Activated CD4-positive, alpha-beta T cell treated with anti-CD3 and anti-CD28 coated beads, Interleukin-2, Interleukin-6, amounts not matched to agents 100 ng/mL and 50 ng/mL, durations not matched to agents 16 hours and 8 hours (primary cell): ENCODE results near the gene G6PC1.
"Not testable (repeated sequence)": the region's sequence is repeated elsewhere in the genome, so short reads cannot be mapped to it uniquely, and the experiment has no call there.

Experiments used
- DNase-seq: peaks from one replicate; pipeline ENCODE4 v3.0.0-alpha.2; 2020

The G6PC1 gene

DNA sequence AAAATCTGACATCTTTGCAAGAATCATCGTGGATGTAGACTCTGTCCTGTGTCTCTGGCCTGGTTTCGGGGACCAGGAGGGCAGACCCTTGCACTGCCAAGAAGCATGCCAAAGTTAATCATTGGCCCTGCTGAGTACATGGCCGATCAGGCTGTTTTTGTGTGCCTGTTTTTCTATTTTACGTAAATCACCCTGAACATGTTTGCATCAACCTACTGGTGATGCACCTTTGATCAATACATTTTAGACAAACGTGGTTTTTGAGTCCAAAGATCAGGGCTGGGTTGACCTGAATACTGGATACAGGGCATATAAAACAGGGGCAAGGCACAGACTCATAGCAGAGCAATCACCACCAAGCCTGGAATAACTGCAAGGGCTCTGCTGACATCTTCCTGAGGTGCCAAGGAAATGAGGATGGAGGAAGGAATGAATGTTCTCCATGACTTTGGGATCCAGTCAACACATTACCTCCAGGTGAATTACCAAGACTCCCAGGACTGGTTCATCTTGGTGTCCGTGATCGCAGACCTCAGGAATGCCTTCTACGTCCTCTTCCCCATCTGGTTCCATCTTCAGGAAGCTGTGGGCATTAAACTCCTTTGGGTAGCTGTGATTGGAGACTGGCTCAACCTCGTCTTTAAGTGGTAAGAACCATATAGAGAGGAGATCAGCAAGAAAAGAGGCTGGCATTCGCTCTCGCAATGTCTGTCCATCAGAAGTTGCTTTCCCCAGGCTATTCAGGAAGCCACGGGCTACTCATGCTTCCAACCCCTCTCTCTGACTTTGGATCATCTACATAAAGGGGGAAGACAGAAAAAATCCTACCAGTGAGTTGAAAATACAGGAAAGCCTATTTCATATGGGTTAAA lies at the start of gene G6PC1:
Gene G6PC1, plus strand, starts transcription at position 340 of the 872 bp plus-strand sequence. Its CDS starts 78 bp downstream, at position 418.
- no peak for DNase-seq

DNA sequence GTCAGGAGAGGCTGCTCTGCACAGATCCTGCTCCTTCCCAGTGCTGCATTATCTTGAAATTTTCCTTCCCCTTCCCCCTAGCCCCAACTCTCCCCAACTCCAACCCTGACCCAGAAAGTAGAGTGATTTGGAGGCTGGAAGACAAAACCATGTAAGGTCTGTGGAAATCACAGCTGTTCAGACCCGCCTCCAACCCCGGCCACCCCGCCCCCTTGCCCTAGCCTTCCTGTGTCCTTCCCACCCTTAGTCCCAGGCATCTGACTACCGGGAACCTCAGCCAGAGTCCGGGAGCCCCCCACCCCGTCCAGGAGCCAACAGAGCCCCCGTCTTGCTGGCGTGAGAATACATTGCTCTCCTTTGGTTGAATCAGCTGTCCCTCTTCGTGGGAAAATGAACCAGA lies 49.6 kb upstream of the G6PC1 start, which contains the start of gene AOC3:
Gene AOC3, plus strand, starts transcription at position 246 of the 400 bp plus-strand sequence. Its CDS starts 145 bp downstream, at position 391.
- no peak for DNase-seq

DNA sequence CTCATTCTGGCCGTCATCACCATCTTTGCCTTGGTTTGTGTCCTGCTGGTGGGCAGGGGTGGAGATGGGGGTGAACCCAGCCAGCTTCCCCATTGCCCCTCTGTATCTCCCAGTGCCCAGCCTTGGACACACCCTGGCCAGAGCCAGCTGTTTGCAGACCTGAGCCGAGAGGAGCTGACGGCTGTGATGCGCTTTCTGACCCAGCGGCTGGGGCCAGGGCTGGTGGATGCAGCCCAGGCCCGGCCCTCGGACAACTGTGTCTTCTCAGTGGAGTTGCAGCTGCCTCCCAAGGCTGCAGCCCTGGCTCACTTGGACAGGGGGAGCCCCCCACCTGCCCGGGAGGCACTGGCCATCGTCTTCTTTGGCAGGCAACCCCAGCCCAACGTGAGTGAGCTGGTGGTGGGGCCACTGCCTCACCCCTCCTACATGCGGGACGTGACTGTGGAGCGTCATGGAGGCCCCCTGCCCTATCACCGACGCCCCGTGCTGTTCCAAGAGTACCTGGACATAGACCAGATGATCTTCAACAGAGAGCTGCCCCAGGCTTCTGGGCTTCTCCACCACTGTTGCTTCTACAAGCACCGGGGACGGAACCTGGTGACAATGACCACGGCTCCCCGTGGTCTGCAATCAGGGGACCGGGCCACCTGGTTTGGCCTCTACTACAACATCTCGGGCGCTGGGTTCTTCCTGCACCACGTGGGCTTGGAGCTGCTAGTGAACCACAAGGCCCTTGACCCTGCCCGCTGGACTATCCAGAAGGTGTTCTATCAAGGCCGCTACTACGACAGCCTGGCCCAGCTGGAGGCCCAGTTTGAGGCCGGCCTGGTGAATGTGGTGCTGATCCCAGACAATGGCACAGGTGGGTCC lies 49.0 kb upstream of the G6PC1 start:
- DNase-seq = not testable (repeated sequence)

DNA sequence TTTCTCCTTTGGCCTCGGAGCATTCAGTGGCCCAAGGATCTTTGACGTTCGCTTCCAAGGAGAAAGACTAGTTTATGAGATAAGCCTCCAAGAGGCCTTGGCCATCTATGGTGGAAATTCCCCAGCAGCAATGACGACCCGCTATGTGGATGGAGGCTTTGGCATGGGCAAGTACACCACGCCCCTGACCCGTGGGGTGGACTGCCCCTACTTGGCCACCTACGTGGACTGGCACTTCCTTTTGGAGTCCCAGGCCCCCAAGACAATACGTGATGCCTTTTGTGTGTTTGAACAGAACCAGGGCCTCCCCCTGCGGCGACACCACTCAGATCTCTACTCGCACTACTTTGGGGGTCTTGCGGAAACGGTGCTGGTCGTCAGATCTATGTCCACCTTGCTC lies 48.2 kb upstream of the G6PC1 start:
- DNase-seq = no peak

DNA sequence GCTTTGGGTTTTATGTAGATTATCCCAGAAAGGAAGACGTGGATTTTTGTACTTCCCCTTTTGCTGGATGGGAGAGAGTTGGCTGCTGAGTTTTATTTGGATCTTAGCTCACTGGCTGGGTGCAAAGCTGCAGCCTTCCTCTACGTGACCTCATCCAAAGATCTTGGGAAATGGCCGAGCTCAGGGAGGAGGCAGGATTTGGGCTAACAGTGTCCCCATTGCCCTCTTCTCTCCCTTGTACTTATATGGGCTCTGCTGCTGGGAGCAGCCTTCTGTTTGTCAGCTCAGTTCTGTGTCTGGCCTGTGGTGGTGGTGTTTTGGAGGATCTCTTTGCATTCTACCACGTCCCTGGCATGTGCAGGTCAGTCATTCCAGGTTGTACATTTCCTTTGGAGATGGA lies 47.6 kb upstream of the G6PC1 start:
- no peak for DNase-seq

DNA sequence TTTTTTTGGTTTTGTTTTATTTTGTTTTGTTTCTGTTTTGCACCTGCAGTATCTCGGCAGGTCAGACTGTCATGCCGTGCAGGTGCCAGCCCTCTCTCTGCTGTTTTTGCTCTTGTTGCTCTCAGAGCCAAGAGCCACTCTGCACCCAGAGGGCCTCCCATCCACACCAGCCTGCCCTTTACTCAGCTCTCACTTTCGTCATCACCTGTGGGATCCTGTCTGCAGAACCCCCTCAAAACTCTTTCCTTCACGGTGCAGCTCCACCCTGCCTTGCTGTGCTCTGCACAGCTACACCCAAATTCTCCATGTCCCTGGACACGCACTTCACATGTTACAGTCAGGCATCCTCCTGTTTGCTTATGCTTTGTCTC lies 47.0 kb upstream of the G6PC1 start:
- DNase-seq = no peak

DNA sequence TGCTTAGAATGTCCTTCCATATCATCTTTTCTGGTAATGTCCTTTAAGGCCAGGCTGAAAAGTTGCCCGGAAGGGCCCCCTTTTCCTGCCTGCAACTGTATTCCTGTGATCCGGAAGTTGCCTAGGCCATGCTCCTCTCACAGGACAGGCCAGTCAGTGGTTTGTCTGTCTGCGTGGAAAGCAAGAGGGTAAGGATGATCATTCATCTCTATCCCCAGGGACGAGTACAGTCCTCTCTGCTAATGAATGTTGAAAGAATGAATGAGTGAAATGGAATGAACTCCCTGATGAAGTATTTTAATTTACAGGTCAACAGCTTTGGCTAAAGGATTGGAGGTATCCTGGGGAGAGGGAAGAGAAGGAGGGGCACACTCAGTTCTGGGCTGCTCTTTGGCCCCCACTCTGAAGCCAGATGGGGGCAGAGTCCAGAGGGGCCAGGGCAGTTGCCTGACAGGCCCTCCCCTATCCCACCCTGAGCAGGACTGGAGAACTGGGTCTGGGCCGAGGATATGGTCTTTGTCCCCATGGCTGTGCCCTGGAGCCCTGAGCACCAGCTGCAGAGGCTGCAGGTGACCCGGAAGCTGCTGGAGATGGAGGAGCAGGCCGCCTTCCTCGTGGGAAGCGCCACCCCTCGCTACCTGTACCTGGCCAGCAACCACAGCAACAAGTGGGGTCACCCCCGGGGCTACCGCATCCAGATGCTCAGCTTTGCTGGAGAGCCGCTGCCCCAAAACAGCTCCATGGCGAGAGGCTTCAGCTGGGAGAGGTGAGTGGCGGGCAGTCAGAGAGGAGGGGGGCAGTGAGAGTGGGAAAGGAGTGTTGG lies 46.4 kb upstream of the G6PC1 start:
- DNase-seq = no peak

DNA sequence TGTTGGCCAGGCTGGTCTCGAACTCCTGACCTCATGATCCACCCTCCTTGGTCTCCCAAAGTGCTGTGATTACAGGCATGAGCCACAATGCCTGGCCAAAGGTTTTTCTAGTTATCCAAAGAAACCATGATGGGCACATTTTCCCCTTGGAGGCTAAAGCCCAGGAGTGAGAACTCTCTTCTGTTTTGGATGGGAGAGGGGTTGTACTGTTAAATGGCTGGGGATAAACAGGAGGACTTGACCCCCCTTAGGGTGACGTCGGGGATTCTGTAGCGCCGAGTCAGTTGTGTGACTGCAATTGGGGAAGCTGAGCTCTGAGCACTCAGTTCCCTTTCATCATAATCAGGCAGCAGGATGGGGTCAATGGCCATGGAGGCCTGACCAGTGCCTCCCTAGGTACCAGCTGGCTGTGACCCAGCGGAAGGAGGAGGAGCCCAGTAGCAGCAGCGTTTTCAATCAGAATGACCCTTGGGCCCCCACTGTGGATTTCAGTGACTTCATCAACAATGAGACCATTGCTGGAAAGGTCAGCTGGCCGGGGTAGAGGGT lies 45.5 kb upstream of the G6PC1 start:
- DNase-seq = no peak

DNA sequence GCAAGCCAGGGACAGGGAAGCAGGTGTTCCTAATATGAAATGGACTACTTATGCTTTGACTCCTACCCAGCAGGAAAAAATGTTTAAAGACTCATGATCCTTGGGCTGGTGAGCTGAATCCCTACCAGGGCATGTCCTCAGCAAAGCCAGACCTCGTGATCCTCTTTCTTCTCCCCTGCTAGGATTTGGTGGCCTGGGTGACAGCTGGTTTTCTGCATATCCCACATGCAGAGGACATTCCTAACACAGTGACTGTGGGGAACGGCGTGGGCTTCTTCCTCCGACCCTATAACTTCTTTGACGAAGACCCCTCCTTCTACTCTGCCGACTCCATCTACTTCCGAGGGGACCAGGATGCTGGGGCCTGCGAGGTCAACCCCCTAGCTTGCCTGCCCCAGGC lies 44.5 kb upstream of the G6PC1 start:
- not testable (repeated sequence) for DNase-seq

DNA sequence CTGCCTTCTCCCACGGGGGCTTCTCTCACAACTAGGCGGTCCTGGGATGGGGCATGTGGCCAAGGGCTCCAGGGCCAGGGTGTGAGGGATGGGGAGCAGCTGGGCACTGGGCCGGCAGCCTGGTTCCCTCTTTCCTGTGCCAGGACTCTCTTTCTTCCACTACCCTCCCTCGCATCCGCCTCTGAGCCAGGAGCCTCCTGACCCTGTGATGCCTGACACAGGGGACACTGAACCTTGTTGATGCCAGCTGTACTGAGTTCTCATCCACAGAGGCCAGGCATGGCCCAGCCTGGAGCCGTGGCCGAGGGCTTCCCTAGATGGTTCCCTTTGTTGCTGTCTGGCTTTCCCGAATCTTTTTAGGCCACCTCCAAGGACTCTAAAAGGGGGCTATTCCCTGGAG lies 44.1 kb upstream of the G6PC1 start:
- DNase-seq = not testable (repeated sequence)

DNA sequence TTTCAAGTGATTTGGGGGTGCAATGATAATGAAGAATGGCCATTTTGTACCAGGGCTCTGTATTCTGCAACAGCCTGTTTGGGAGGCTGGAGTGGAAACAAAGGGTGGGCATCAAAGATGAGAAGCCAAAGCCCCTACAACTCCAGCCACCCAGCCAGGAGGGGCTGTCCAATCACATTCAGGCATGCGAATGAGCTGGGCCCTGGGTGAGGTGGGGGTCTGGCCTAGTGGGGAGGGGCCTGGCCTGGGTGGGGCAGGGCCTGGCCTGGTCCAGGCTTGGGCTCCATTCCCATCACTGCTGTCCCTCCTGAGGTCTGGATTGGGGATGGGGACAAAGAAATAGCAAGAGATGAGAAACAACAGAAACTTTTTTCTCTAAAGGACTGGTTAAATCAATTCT lies 43.2 kb upstream of the G6PC1 start:
- no peak for DNase-seq

DNA sequence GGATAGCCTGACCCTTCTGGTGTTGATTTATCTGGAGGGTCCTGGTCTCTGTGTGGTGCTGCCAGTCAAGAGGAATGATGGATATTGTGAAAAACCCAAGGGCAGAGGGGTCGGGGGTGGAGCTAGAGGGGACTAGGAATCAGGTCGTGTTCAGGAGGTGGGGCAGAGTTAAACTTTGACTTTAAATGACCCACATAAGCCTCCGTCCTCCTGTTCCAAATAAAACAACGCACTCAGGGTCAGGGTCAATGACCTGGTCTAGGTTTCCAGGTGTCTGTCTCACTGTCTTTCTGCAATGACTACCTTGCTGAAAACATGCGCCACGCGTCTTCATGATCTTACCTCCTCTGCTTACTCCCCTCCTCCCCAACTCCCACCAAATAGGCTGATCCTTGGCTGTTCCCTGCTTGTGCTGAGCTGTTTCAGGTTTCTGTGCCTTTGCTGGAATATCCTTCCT lies 34.9 kb upstream of the G6PC1 start:
- DNase-seq = no peak

DNA sequence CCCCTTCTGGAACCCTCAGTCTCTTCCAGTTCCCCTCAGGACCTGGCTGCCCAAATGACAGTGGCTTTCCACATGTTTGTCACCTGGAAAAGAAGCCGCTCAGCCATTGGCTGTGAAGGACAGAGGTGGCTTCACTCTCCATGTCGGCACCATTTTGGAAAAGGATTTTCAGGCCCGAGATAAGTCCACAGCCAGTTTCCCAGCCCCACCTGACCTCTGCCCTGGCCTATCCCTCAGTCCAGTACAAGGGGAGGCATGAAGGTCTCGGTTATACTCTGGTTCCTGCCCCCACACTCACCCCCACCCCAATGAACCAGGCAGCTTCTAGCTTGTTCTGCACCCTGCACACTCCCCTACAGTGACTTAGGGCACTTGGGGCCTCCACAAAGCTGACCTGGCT lies 34.4 kb upstream of the G6PC1 start:
- no peak for DNase-seq

DNA sequence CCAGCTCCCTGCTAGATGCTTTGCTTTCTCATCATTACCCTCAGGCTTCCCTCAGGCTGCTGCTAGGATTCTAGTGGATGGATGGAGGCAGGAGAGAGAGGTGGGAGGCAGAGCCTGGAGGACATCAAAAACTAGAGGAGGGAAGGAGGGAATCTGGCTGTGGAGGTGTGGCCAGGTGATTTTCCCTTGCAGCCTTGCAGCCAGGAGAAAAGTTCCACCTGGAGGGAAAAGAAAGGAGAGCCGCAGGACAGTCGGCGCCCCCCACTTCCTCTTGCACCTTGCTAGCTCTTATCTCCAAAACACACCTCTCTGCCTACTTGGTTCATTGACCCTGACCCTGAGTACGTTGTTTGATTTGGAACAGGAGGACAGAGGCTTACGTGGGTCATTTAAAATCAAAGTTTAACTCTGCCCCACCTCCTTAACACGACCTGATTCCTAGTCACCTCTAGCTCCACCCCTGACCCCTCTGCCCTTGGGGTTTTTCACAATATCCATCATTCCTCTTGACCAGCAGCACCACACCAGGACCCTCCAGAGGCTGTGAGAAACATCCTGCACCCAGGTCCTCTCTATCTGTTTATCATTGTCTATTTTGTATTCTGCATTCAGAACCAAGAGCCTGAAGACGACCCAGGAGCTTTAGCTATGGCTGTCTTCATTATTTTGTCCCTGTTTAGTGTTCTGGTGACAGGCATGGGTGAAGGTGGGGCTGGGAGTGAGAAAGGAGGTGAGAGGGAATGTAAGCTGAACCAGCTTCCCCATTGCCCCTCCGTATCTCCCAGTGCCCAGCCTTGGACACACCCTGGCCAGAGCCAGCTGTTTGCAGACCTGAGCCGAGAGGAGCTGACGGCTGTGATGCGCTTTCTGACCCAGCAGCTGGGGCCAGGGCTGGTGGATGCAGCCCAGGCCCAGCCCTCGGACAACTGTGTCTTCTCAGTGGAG lies 33.7 kb upstream of the G6PC1 start:
- DNase-seq = no peak

DNA sequence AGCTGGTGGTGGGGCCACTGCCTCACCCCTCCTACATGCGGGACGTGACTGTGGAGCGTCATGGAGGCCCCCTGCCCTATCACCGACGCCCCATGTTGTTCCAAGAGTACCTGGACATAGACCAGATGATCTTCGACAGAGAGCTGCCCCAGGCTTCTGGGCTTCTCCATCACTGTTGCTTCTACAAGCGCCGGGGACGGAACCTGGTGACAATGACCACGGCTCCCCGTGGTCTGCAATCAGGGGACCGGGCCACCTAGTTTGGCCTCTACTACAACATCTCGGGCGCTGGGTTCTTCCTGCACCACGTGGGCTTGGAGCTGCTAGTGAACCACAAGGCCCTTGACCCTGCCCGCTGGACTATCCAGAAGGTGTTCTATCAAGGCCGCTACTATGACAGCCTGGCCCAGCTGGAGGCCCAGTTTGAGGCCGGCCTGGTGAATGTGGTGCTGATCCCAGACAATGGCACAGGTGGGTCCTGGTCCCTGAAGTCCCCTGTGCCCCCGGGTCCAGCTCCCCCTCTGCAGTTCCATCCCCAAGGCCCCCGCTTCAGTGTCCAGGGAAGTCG lies 32.8 kb upstream of the G6PC1 start:
- DNase-seq = not testable (repeated sequence)

DNA sequence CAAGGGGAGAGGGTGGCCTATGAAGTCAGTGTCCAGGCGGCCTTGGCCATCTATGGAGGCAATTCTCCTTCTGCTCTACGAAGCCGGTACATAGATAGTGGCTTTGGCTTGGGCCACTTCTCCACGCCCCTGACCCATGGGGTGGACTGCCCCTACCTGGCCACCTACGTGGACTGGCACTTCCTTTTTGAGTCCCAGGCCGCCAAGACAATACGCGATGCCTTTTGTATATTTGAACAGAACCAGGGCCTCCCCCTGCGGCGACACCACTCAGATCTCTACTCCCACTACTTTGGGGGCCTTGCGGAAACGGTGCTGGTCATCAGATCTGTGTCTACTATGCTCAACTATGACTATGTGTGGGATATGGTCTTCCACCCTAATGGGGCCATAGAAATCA lies 32.3 kb upstream of the G6PC1 start:
- no peak for DNase-seq

DNA sequence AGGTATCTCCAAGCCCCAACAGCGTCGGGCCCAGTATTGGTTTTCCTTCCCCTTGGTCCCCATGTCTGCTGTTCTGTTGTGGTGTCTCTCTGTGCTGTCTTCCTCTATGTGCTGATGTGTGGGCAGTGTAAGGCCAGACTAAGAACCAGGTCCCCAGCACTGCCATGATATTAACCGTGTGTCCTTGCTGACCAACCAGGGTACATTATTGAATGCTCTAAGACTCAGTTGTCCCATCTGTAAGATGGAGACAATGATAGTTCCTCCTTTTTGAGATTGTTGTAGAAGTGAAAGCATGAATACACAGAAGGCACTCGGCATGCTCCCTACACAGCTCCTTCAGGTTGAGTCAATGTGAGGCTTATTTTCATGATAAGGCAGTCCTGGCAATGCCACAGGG lies 29.0 kb upstream of the G6PC1 start:
- no peak for DNase-seq

DNA sequence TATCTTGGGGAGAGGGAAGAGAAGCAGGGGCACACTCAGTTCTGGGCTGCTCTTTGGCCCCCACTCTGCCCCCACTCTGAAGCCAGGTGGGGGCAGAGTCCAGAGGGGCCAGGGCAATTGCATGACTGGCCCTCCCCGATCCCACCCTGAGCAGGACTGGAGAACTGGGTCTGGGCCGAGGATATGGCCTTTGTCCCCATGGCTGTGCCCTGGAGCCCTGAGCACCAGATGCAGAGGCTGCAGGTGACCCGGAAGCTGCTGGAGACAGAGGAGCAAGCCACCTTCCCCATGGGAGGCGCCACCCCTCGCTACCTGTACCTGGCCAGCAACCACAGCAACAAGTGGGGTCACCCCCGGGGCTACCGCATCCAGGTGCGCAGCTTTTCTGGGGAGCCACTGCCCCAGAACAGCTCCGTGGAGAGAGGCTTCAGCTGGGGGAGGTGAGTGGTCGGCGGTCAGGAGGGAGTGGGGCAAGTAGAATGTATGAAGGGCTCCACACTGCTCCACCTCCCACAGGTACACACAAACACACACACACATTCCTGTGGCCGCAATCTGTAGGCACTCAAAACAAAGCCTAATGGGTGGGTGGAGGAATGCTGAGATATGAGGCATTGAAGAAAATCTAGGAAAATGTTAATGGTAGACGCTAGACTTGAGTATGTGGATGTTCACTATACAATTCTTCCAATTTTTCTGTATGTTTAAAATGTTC lies 28.2 kb upstream of the G6PC1 start:
- DNase-seq = no peak

DNA sequence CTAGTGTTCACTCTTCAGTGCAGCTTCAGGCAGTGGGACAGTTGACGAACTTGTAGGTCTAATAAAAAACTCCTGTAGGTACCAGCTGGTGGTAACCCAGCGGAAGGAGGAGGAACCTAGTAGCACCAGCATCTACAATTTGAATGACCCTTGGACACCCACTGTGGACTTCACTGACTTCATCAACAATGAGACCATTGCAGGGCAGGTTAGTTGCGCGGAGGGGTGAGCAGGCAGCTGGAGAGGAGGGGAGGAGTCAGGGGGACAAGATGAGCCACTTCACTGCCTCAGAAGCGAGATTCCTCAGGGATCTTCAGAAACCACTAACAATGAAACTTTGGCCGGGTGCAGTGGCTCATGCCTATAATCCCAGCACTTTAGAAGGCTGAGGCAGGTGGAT lies 27.3 kb upstream of the G6PC1 start:
- DNase-seq = no peak
